HG03460 (cell line): ENCODE measurements around the gene NPHP4.

Experiments
- ATAC-seq: cut with Tn5 transposase; IDR thresholded peaks from one replicate; pipeline ENCODE4 v1.9.1; 2021; ENCODE audit not compliant: unreplicated experiment

Gene NPHP4

GRCh38 chr1:5914676-5915365, 77.4 kb downstream of the NPHP4 start:
- ATAC-seq = no peak

GRCh38 chr1:5913876-5914275, 78.3 kb downstream of the NPHP4 start:
- ATAC-seq = no peak

GRCh38 chr1:5913078-5913845, 79.0 kb downstream of the NPHP4 start:
- no peak for ATAC-seq

- ATAC-seq = no peak
These were observed 80.4 kb downstream of the NPHP4 start for GRCh38 chr1:5911871-5912271.

- ATAC-seq = no peak
These were observed 81.1 kb downstream of the NPHP4 start for GRCh38 chr1:5911157-5911556.

GRCh38 chr1:5910666-5911065, 81.6 kb downstream of the NPHP4 start:
- no peak for ATAC-seq

GRCh38 chr1:5910276-5910620, 82.0 kb downstream of the NPHP4 start:
- no peak for ATAC-seq

DNA sequence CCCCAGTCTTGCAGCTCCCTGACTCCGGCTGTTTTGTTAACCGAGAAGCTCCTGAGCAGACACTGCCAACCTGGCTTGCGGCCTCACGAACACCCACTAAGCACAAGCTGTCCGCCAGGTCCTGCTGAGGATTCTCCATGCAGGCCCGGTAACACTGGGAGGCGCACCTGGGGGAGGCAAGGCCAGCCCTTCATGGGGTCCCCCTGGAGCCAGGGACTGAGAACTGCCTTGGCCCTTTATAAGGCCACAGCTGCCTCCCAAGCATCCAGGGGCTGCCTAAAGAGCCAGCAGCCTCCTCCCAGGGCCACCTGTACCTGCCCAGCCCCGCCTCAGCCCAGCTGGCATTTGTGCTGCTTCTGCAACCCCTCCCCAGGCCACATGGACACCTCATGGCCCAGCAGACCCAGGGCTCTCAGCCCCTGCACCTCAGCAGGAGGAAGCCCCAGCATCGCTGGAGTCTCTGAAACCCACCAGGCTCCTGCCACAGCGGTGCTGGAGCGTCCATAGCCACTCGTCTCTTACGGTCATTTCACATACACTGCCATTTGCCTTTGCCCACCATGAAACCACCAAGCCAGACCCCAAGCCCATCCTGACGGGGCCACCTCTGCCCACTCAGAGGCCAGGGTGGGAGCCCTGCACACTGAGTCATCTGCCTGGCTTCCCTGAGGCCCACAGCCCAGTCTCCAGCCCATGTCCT, 82.5 kb downstream of the NPHP4 start:
- no peak for ATAC-seq

- ATAC-seq = no peak
These were observed 83.5 kb downstream of the NPHP4 start for GRCh38 chr1:5908461-5909375.

GRCh38 chr1:5907966-5908365, 84.3 kb downstream of the NPHP4 start:
- ATAC-seq = no peak

- no peak for ATAC-seq
These were observed 84.8 kb downstream of the NPHP4 start for GRCh38 chr1:5907386-5907785.

DNA sequence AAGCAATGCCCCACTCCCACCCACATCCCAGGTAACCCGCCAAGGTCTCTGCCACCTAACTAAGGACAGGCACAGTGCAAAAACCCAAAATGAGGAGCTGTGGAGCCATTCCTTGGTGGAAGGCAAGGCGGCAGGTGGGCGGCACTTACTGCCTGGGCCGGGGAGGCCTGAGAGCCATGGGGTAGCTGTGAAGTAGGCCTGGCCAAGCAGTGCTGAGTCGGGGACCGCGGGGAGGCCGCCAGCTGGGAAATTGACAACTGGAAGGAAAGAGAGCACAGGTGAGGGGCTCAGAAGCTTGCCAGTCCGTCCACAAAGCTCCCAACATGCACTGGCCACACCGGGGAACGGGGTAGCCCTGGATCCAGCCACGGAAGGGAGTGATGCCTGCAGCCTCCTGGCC, 85.3 kb downstream of the NPHP4 start:
- ATAC-seq = no peak

DNA sequence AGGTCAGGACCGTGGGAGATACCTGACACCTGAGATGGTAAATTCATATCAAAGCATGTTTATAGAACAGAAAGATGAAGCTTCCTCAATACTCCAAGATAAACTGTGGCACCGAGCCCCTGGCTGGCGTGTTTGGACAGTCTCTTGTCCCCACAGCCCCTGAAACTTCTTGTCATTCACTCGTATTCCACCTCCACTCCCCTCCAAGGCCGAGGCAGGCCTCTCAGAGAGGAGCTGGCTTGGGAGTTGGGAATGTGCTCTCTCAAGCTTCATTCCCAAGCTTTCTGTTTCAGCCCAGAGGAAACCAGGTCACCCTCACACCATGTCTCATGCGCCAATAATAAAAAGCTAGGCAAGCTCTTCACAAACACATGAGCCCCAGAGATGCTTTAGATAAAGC, 86.1 kb downstream of the NPHP4 start:
- no peak for ATAC-seq

DNA sequence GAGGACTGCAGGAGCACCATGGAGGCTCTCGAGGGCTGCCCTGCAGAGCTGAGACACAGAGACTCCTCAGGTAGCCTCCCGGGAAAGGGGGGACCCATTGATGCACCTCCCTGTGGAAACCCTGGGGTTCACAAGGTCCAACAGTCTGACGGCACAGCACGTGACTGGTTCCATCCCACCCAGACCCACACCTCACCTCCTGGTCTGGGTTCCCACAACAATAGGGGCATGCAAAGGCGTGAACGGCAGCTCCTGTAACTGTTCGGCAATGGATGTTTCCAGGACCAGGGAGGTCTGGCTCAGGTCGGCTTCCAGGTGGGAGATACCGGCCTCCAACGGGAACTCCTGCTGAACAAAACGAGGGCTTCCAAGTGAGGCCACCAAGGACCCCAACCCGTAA, 86.8 kb downstream of the NPHP4 start:
- ATAC-seq = no peak

- ATAC-seq = no peak
These were observed 87.7 kb downstream of the NPHP4 start for GRCh38 chr1:5904551-5904950.

GRCh38 chr1:5903680-5904079, 88.5 kb downstream of the NPHP4 start:
- ATAC-seq = no peak

GRCh38 chr1:5903031-5903430, 89.2 kb downstream of the NPHP4 start:
- ATAC-seq = no peak

DNA sequence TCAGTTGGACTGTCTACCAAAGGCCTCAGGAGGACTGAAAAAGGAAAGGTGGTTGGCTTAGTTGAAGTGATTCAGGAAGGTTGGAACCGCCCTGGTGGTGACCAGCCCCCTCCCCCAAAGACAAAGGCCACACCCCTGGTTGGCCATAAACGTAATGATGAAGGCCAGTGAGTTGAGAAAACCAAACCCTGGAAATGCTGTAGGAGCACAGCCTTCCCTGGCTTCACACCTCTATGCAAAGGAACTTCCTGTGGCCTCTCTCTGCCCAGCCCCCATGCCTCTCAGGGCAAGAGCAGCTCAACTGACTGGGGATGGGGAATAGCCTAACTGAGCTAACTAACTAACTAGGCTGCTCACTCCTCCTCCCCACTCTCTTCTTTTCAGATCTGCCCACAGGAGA, 90.4 kb downstream of the NPHP4 start:
- ATAC-seq = no peak

- no peak for ATAC-seq
These were observed 91.1 kb downstream of the NPHP4 start for GRCh38 chr1:5901150-5901549.

DNA sequence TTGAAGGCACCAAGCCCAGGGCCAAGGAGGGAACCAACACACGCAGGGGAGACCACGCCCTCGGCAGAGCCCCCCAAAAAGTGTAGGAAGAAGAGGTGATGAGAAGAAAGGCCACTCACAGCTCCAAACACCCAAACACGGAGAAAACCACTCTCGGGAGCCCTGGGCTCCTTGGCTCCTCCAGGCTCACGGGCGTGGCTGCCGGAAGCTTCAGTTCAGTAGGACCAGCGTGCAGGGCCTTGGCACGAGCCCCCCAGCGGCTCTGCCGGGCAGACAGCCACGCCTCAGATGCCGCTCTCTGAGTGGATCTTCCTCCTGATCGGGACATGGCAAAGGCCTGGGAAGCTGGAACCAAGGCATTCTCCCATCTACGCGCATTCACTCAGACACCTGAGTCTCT, 94.0 kb downstream of the NPHP4 start:
- ATAC-seq = no peak
